Mesendoderm (in vitro differentiated cells): ENCODE results near the gene PSME3IP1.
A peak's percentile ranks its signal among the peaks of the same experiment; 100 is the strongest.

Experiments
- DNase-seq: peaks from one replicate; pipeline ENCODE4 v3.0.0; 2013
- H2AK5ac ChIP-seq: 2 replicates; pipeline ENCODE4 v1.6.1; 2013; ENCODE audit warnings: low read length, inconsistent platforms
- H2BK120ac ChIP-seq: 2 replicates; pipeline ENCODE4 v1.6.1; 2013; ENCODE audit warnings: low read depth, mild to moderate bottlenecking, low read length, moderate library complexity, mixed read lengths
- H2BK15ac ChIP-seq: replicated peaks from 2 replicates; pipeline ENCODE4 v1.6.1; 2013; ENCODE audit warnings: low read depth, mild to moderate bottlenecking, moderate library complexity
- H2BK5ac ChIP-seq: 2 replicates; pipeline ENCODE4 v1.6.1; 2013; ENCODE audit warnings: low read length, inconsistent platforms
- H3K18ac ChIP-seq: 2 replicates; pipeline ENCODE4 v1.6.1; 2013; ENCODE audit warnings: mild to moderate bottlenecking, low read length, mixed read lengths
- H3K23ac ChIP-seq: one replicate; pipeline ENCODE4 v1.6.1; 2013; ENCODE audit warnings: low read length
- H3K27ac ChIP-seq: 2 replicates; pipeline ENCODE4 v1.5.1; 2013; ENCODE audit warnings: low read depth, mild to moderate bottlenecking, inconsistent platforms, low read length, moderate library complexity
- H3K27me3 ChIP-seq: 2 replicates; pipeline ENCODE4 v1.6.1; 2013; ENCODE audit warnings: low read length, control low read depth, mild to moderate bottlenecking, inconsistent platforms; ENCODE audit not compliant: insufficient read depth, poor library complexity
- H3K36me3 ChIP-seq: 2 replicates; pipeline ENCODE4 v1.6.1; 2013; ENCODE audit warnings: low read length, inconsistent platforms; ENCODE audit not compliant: control insufficient read depth, insufficient read depth
- H3K4ac ChIP-seq: one replicate; pipeline ENCODE4 v1.6.1; 2013; ENCODE audit warnings: low read depth, mild to moderate bottlenecking, low read length, moderate library complexity
- H3K4me1 ChIP-seq: 2 replicates; pipeline ENCODE4 v1.6.1; 2013; ENCODE audit warnings: low read depth, low read length, inconsistent platforms; ENCODE audit not compliant: control insufficient read depth
- H3K4me2 ChIP-seq: 2 replicates; pipeline ENCODE4 v1.6.1; 2013; ENCODE audit warnings: low read length
- H3K4me3 ChIP-seq: 2 replicates; pipeline ENCODE4 v1.5.1; 2013; ENCODE audit warnings: mild to moderate bottlenecking, low read length
- H3K56ac ChIP-seq: one replicate; pipeline ENCODE4 v1.6.1; 2013; ENCODE audit warnings: low read length
- H3K79me1 ChIP-seq: 2 replicates; pipeline ENCODE4 v1.6.1; 2013; ENCODE audit warnings: low read length, inconsistent platforms
- H3K79me2 ChIP-seq: 2 replicates; pipeline ENCODE4 v1.6.1; 2013; ENCODE audit warnings: mild to moderate bottlenecking, low read length; ENCODE audit not compliant: control insufficient read depth, insufficient read depth
- H3K9ac ChIP-seq: 2 replicates; pipeline ENCODE4 v1.6.1; 2013; ENCODE audit warnings: low read length, inconsistent platforms
- H4K5ac ChIP-seq: one replicate; pipeline ENCODE4 v1.6.1; 2013; ENCODE audit warnings: low read length
- H4K8ac ChIP-seq: one replicate; pipeline ENCODE4 v1.6.1; 2013; ENCODE audit warnings: low read depth, mild to moderate bottlenecking, control low read depth, low read length, moderate library complexity
- WGBS: extraction: QIAGEN DNeasy Blood & Tissue Kit; methylation state at CpG from one replicate; pipeline ENCODE4 v1.1.7; 2013; ENCODE audit warnings: low lambda C conversion rate, missing lambda C conversion rate; ENCODE audit not compliant: insufficient coverage; ENCODE audit errors: extremely low coverage; 5-methylcytosine and 5-hydroxymethylcytosine counted together

Gene PSME3IP1

GRCh38 chr16:57216968-57217367 is 31.1 kb upstream of the PSME3IP1 start:
- Histone ChIP-seq H3K79me1 (no peaks in the 10 kb centered on the region), H3K9ac (no peak overlapping the region), H2BK15ac (no peak overlapping the region), H3K4me2 (no peak overlapping the region), H4K5ac (no peak overlapping the region), H3K4me3 (no peak overlapping the region), H4K8ac (no peak overlapping the region), H3K27me3 (no peaks in the 10 kb centered on the region), H2BK5ac (no peak overlapping the region), H3K79me2 (no peaks in the 10 kb centered on the region), H3K36me3 (peaks cover 8% of the 10 kb centered on the region), H3K4ac (no peak overlapping the region), H2BK120ac (no peak overlapping the region), H2AK5ac (no peak overlapping the region), H3K18ac (no peak overlapping the region), H3K23ac (no peak overlapping the region), H3K4me1 (no peaks in the 10 kb centered on the region), H3K27ac (no peak overlapping the region), H3K56ac (no peak overlapping the region)
- WGBS, result no CpG with 5 or more reads among the region's 2 CpGs
- DNase-seq, result no peak

GRCh38 chr16:57213462-57213861 is 27.6 kb upstream of the PSME3IP1 start:
- Histone ChIP-seq H3K4ac (no peak overlapping the region), H3K79me1 (no peaks in the 10 kb centered on the region), H3K18ac (no peak overlapping the region), H2BK120ac (no peak overlapping the region), H3K23ac (no peak overlapping the region), H2BK5ac (no peak overlapping the region), H3K27me3 (no peaks in the 10 kb centered on the region), H3K4me2 (no peak overlapping the region), H3K36me3 (peaks cover 8% of the 10 kb centered on the region), H2AK5ac (no peak overlapping the region), H3K4me3 (no peak overlapping the region), H4K5ac (no peak overlapping the region), H3K4me1 (no peaks in the 10 kb centered on the region), H2BK15ac (no peak overlapping the region), H4K8ac (no peak overlapping the region), H3K56ac (no peak overlapping the region), H3K9ac (no peak overlapping the region), H3K79me2 (no peaks in the 10 kb centered on the region), H3K27ac (no peak overlapping the region)
- no CpG with 5 or more reads among the region's 1 CpG for WGBS
- DNase-seq, result no peak

GRCh38 chr16:57209780-57210179 is 23.9 kb upstream of the PSME3IP1 start:
- Histone ChIP-seq H3K79me1 (no peaks in the 10 kb centered on the region), H3K36me3 (peaks cover 7% of the 10 kb centered on the region), H2BK5ac (no peak overlapping the region), H2BK15ac (no peak overlapping the region), H4K5ac (no peak overlapping the region), H2BK120ac (no peak overlapping the region), H3K4ac (no peak overlapping the region), H3K56ac (no peak overlapping the region), H3K9ac (no peak overlapping the region), H3K4me2 (no peak overlapping the region), H2AK5ac (no peak overlapping the region), H3K4me3 (no peak overlapping the region), H3K79me2 (no peaks in the 10 kb centered on the region), H3K27me3 (no peaks in the 10 kb centered on the region), H3K18ac (no peak overlapping the region), H4K8ac (no peak overlapping the region), H3K4me1 (no peaks in the 10 kb centered on the region), H3K23ac (no peak overlapping the region), H3K27ac (no peak overlapping the region)
- DNase-seq, result no peak
- WGBS, result no CpG with 5 or more reads among the region's 5 CpGs

- Histone ChIP-seq H3K4ac (no peak overlapping the region), H3K23ac (no peak overlapping the region), H4K8ac (no peak overlapping the region), H2BK120ac (no peak overlapping the region), H2AK5ac (no peak overlapping the region), H3K4me2 (no peak overlapping the region), H2BK15ac (no peak overlapping the region), H4K5ac (no peak overlapping the region), H3K4me3 (no peak overlapping the region), H3K27ac (no peak overlapping the region), H2BK5ac (no peak overlapping the region), H3K18ac (no peak overlapping the region), H3K9ac (no peak overlapping the region), H3K56ac (no peak overlapping the region), H3K4me1 (no peaks in the 10 kb centered on the region), H3K27me3 (no peaks in the 10 kb centered on the region), H3K36me3 (peaks cover 6% of the 10 kb centered on the region), H3K79me1 (no peaks in the 10 kb centered on the region), H3K79me2 (no peaks in the 10 kb centered on the region)
- no CpG with 5 or more reads among the region's 1 CpG for WGBS
- DNase-seq, result no peak
These were observed 23.1 kb upstream of the PSME3IP1 start for GRCh38 chr16:57208926-57209325.

- no peaks in the 10 kb centered on the region for H3K79me1 ChIP-seq
- no peak overlapping the region for H3K4ac ChIP-seq
- no peak overlapping the region for H2BK5ac ChIP-seq
- WGBS, result no CpG with 5 or more reads among the region's 12 CpGs
- H2BK120ac ChIP-seq, result no peak overlapping the region
- H4K5ac ChIP-seq, result no peak overlapping the region
- H3K36me3 ChIP-seq, result peaks cover 3% of the 10 kb centered on the region
- no peak overlapping the region for H3K4me2 ChIP-seq
- no peak overlapping the region for H3K56ac ChIP-seq
- H2BK15ac ChIP-seq, result no peak overlapping the region
- H3K4me1 ChIP-seq, result no peaks in the 10 kb centered on the region
- H3K18ac ChIP-seq, result no peak overlapping the region
- no peak overlapping the region for H2AK5ac ChIP-seq
- no peak overlapping the region for H3K27ac ChIP-seq
- no peak overlapping the region for H4K8ac ChIP-seq
- H3K27me3 ChIP-seq, result no peaks in the 10 kb centered on the region
- H3K23ac ChIP-seq, result no peak overlapping the region
- H3K9ac ChIP-seq, result no peak overlapping the region
- DNase-seq, result peak; percentile 57
- H3K4me3 ChIP-seq, result no peak overlapping the region
- H3K79me2 ChIP-seq, result no peaks in the 10 kb centered on the region
These were observed 18.8 kb upstream of the PSME3IP1 start for GRCh38 chr16:57204675-57205074.

GRCh38 chr16:57203451-57203850 is 17.6 kb upstream of the PSME3IP1 start:
- no peak overlapping the region for H3K18ac ChIP-seq
- no peaks in the 10 kb centered on the region for H3K27me3 ChIP-seq
- no peak overlapping the region for H2BK5ac ChIP-seq
- no peak overlapping the region for H3K56ac ChIP-seq
- no peak overlapping the region for H3K9ac ChIP-seq
- H4K8ac ChIP-seq, result no peak overlapping the region
- H3K4me3 ChIP-seq, result no peak overlapping the region
- H3K23ac ChIP-seq, result no peak overlapping the region
- H3K79me1 ChIP-seq, result no peaks in the 10 kb centered on the region
- H4K5ac ChIP-seq, result no peak overlapping the region
- peaks cover 3% of the 10 kb centered on the region for H3K36me3 ChIP-seq
- WGBS, result no CpG with 5 or more reads among the region's 1 CpG
- H2BK15ac ChIP-seq, result no peak overlapping the region
- H3K27ac ChIP-seq, result no peak overlapping the region
- no peaks in the 10 kb centered on the region for H3K79me2 ChIP-seq
- H2AK5ac ChIP-seq, result no peak overlapping the region
- no peaks in the 10 kb centered on the region for H3K4me1 ChIP-seq
- H3K4ac ChIP-seq, result no peak overlapping the region
- DNase-seq, result no peak
- H2BK120ac ChIP-seq, result no peak overlapping the region
- H3K4me2 ChIP-seq, result no peak overlapping the region
